ENCODE results near the gene TLE3.

TLE3 gene

DNA sequence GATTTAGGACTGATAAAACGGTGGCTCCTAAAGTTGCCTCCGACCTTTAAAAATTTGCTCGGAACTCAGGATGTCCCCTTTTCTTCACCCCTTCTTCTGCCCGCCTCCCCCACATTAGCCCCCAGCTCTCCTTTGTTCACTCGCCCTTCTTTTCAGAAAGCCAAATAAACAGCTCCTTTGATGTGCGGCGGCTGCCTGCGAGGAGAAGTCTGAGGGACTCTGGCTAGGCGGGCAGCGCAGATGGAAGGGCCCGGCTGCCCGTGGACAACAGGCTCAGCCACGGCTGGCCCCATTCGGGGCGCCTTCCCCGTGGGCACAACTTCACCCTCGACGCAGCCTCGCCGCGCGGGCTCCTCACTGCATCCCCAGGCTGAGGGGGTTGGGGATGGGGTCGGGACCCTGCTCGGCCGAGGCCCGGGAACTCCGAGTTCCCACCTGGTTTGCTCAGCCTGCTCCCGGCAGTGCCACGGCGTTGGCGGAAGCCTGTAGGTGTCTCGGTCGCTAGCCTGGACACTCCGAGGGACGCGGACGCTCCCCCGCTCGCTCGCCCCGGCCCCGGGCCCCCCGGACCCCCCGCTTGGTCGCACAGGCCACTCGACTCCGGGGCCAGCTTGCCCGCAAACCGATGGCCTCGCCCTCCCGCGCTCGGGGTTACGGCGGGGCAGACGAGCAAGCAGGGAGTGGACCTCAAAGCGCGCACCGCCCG, 897 bp upstream of the TLE3 start:
- DNase-seq (ENCODE audit: low read depth) = no peak

DNA sequence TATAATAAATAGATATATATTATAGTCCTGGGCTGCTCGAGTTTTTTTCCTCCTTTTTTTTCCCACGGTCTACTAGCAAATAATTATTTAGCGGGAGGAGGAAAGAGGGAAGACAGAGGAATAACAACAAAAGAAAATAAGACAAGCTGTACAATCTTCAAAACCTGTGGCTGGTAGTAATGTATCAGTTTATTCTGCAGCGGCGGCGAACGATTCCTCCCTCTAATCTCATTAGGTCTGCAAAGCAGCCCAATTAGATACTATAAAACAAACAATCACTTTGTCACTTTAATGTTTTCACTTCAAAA, 390 bp upstream of the TLE3 start:
- no peak for DNase-seq (ENCODE audit: low read depth)

DNA sequence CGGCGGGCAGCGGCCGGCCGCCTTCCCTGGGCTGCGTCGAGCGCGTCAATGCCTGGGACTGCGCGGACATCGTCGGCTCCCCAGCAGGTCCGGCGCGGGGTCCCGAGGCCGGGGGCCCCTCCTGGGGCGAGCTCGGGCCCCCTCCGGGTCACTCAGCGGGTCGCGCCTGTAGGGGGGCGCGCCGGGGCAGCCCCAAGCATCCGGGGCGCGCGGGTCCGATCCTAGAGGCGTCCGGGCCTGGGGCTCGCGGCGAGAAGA, 725 bp downstream of the TLE3 start:
- DNase-seq (ENCODE audit: low read depth) = no peak

DNA sequence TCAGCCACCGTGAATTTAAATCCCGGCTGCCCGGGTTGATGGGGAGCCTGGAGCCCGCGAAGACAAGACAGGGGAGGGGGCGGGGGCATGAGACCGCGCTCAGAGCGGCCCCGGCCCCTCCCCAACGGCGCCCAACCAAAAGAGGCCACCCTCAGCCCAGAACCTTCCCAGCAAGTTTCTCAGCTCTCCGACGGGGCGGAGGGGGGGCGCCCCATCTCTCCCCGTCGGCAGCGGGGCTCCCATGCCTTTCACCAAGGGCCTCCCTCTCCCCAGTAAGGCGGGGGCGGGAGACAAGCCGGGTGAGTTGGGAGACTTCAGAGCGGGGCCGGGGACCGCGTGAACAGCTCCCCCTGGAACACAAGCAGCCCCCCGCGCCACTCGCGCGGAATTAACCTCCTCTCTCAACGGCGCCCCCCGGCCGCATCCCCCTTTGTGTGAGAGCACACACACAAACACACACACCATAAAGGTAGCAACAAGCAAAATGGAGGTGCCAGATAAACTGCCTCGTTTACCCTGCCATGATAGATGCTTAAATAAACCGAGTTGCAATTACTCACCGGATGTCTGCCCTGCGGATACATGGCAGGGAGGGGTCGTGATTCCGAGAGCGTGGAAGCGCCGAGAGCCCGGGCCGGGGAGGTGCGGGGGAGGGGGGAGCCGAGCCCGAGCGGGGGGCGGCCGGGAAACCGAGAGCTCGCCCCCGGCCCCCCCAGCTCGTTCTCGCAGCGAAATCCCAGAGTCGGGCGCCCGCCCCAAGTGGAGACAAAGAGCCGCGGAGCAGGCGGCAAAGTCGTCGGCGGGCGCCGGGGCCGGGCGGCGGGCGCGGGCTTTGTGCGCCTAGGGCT, 1.3 kb downstream of the TLE3 start:
- no peak for DNase-seq (ENCODE audit: low read depth)

DNA sequence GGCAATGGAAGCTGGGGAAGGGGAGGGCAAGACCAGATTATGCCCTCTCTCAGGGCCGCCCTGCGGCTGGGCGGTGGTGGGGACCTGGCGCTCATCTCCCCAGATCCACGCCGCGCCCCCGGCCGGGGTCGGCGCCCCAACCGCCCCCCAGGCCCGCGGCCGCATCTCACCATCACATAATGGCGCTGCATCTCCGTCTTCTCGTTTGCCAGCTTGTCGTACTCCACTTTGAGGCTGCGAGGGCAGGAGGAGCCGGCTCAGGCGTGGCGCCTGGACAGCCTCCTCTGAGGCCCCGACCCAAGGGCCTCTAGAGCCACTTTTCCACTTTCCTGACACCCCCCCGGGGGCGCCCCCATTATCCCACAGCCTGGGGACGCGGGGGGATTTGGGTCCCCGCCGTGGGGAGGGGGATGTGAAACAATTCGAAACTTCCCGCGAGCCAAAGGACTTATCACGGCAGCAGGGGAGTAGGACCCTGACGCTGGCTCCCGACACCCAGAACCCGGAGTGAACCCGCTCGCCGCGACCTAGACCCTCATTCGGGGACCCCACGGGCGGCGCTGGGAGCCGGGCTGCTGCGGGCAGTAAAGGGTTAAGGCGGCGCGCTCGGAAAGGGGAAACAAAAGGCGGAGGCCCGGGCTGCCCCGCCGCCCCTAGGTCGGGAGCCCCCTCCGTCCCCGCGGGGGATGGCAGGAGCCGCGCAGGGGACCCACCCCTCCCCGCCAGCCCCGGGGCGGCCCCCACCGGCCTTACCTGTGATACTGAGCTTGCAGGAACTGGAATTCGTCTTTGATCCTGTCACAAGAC, 2.1 kb downstream of the TLE3 start:
- no peak for DNase-seq (ENCODE audit: low read depth)

DNA sequence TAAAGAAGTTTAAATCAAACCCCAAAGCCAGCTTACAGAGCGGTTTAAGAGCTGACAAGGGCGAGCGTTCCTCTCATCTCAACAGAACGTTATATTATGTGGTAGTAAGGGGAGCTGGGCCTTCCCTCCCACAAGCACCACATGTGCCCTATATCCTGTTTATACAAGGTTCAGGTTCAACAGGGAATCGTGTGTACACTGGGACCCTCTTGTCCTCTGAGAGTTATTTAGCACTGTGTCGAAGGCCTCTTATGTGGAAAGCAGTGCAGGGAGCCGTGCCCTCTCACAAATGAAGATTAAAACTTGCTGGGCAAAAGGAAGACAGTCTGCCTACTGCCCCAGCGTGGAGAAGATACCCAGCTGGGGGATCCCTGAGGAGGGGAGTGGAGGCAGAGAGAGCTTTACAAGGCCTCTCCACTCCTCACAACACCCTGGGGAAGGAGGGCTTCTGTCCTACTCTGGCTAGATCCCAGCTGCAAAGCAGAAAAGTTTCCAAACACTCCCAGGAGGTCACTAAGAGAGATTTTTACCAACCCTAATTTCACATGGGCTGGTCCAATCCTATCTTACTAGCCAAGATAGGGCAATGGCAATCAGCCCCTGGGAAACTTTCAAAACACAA, 2.9 kb downstream of the TLE3 start:
- no peak for DNase-seq (ENCODE audit: low read depth)

DNA sequence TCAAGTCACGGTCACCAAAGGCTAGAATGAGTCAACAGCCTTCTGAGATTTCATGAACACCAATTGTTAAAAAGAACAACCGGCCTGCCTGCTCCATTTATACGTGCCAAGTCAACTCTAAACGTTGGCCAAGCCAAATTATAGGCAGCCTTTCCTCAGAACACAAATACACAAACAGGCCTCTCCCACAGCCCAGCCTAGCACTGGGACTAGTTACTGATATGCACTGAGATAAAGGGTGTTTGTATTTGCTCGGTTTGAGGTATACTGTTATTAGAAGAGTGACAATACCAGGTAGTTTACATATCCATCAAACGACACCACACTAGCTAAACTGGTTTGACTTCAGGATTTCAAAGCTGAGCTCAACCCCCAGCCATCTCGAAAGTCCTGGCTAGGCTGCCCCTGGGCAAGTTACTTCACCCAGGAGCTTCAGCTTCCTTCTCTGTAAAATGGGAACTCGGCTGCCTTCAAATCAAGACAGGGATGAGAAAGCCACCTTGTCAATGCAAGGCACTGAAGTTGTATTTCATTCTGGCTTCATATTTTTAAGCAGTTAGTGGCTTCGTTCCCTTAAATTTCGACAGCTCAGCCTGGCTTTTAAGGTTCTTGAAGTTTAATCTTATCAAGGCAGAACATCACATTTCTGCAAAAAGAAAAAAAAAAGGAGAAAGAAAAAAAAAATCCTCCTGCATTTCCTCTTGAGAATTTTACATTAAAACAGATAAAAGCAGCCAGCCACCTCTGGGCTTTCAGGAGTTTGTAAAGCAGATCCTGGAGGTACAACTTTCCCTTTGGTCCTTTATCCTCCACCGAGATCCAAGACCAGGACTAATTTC, 4.0 kb downstream of the TLE3 start:
- DNase-seq (ENCODE audit: low read depth) = no peak

DNA sequence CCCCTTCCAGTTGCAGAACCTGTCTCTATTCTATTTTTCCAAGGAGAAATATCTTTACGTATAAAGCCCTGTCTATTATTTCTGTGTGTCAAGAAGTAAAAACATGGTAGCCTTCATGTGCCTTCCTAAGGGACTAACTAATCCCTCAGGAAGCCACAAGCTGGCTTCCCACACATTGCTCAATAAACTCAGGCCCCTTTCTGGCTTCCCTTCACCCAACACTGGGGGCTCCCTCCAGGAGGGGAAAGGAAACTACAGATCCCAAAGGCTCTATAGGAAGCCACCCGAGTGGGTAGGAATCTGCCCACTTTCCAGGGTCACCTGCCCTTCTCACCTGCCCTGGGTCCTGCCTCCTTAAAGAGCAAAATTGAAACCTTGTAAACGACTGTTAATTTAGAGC, 4.6 kb downstream of the TLE3 start:
- DNase-seq (ENCODE audit: low read depth) = no peak

DNA sequence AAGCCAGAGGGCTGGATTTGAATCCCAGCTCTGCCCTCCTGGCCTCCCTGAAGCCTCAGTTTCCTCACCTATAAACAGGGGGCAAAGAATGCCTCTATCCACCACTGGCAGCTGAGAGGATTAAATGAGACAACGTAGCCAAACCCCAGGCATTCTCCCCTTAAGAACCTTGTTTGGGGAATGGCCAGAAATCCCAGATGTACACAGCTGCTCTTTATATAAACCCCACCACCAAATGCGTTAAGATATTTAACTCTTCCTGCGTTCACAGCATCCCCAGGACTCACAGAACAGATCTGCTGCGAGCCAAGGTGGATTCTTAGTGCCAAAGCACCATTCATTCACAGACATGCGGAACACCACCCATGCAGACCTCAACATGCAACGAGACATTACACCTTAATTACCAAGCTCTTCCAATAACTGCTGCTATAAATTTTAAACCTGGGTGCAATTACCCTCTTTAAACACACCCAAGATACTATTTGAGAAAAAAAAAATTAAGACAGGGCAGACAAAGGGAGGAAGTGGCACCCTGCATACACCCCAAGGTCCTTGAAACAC, 5.2 kb downstream of the TLE3 start:
- no peak for DNase-seq (ENCODE audit: low read depth)

DNA sequence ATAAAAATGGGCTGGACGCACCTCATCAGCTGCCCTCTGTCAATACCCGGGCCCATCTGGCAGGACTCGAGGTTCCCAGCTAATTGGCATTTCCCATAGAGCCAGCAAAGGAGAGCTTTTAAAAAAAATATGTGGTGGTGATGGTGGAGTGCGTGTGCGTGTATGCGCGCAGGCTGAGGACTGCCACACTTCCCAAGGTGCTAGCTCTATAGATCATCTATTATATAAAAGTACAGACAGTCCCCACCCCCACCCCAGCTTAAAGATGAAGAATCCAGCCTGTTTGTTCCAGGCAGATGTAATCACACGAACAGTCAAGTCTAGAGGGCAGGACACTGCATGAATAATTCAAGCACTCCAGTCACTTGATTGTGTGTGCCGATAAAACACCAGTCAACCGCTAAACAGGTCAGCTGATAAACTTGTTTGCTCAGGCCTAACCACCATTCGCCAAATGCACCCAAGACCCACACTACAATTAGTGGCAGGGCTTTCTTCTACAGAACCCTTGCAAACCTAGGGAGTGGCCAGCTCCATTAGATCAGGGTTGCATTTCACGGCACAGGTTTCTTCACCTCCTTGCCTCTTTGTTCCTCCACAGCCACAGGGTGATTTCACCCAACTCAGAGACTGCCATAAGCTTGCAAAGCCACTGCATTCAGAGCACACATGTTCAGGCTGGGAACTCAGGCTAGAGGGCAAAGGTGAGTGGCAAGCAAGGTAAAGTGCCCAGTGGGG, 5.8 kb downstream of the TLE3 start:
- DNase-seq (ENCODE audit: low read depth) = no peak

DNA sequence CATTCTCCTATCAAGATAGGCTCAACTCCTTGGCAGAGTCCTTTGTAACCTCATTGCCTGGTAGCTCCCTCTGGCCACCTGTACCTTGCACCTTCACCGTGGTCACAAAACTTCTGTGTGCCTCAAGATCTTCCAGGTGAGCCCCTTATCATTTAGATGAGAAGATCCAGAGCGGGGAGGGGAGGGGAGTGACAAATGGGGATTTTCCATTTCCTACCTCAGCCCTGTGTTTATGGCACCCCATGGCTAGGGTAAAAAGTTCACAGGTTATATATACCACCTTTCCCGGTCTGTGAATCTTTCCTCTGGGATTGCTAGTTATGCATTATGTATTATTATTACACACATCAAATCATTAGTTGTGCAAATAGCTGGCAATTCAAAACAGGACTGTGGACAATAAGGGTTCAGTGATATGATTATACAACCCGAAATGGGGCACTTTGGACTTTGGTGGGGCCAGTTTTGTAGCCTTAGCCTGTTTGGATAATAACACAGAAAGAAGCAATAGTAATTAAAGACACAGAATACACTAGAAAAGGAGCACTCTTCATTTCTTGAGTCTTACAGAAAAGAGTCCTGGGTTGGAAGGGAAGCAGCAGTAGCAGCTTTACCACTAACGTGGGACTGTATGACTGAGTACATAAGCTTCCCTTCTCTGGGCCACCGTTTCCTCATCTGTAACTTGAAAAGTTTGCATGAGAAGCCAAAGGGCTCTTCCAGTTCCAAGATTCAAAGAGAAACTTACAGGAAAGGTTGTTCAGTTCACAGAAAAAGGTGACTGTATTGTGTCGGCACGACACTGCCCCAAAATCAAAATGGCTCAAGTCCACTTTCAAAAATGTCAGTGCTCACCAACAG, 7.1 kb downstream of the TLE3 start:
- DNase-seq (ENCODE audit: low read depth) = no peak

DNA sequence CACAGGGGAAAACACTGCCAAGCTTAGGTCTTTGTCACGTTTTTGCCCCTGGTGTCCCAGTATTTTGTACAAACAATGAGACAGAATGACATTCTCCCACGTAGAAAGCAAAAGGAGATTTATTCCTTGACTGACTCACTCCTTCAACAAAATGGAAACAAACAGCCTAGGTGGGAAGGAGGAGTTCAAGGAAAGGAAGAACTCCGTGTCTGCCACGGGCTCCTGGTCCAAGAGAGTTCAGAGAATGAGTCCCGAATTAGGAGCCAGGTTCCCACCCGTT, 8.1 kb downstream of the TLE3 start:
- DNase-seq (ENCODE audit: low read depth) = no peak

DNA sequence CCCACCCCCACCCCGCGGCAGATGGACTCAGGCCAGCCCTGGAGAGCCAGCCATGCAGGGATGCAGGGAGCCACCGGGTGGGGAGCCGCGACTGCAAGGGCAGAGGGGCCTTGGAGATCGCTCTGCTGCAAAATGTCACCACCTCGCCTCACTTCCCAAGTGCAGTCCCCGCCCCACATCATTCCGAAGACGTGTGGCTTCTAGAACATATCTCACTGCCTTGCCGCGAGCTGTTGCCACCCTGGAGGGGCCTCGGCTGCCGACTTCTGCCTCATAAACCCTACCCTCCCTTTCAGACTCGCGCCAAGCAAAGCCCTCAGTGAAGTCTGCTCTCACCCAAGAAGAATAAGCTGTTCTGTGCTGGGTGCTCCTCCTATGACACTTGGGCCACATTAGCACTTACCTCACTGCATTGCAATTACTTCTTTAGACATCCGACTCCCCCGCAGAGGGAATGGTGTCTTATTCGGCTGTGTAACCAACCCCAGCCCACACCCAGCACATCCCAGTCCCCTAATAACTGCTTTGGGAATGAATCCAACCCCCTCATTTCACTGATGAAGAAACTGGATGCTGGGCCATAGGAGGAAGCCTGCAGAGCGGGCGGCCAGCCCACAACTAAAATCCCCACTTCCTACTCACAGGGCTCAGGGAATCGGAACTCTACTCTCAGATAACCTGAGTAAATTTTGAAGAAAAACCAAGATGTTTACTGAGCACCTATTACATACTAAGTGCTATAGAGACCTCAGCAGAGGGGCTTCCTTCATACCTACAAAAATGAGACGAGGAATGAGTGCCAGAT, 8.6 kb downstream of the TLE3 start:
- no peak for DNase-seq (ENCODE audit: low read depth)

DNA sequence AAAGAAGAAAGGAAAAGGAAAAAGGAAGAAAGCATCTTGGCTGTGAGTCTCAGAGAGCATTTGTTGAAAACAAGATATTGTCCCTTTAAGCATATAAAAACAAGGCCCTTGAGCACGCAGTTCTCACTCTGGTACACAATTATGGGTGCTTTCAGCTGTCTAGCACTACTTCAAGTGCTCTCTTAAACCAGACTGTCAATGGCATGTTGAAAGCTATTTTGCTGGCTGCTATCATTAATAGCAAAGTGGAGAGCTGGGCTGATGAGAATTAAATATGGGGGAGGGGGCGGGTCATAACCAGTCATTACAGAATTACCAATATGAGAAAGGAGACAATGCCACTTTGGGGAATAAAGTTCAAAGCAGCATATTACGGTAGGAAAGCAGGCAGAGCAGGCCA, 9.3 kb downstream of the TLE3 start:
- no peak for DNase-seq (ENCODE audit: low read depth)

DNA sequence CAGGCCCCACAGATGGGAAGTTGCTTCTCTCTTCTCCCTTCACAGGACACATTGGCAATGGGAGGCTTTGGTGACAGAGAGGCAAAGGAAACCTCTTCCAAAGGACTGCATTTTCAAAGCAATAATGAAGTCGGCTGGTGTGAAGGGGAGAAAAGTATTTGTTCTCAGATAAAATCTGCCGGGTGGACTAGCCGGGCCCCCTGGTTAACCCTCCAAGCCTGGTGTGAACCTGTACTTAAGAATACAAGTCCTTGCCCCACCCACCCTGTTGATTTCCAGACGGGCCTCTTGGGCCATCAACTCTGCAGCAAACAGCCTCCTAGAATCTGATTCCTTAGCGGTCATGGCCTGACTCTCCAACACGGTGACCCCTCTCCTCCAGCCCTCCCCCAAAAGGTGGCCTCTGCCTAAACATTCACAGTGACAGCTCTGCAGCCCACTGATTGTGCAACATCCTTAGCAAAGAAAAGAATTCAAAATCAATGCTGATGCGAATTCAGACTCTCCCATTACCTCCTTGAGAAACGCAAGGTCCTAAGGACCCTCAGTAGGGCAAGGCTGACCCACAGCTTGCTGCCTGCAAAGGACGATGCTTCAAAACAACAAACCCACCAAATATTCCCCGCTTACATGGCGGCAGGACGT, 9.9 kb downstream of the TLE3 start:
- DNase-seq (ENCODE audit: low read depth) = no peak

DNA sequence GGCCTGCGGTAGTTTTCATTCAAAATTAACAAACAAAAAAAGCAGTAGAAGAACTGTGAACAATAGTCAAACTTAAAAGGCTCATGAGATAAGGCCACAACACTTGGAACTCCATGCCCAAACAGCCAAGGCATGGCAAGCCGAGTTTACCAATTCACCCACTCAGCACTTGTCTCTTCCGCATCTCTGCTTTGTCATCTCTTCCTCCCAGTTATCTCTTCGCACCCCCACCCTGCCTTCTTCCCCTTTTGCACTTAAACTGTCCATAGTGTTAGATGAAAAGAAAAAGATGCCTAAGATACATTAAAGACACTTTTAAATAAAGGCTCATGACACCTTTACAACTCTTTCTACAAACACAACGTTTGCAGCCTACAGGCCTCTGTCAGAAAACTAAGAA, 11.1 kb downstream of the TLE3 start:
- DNase-seq (ENCODE audit: low read depth) = no peak

DNA sequence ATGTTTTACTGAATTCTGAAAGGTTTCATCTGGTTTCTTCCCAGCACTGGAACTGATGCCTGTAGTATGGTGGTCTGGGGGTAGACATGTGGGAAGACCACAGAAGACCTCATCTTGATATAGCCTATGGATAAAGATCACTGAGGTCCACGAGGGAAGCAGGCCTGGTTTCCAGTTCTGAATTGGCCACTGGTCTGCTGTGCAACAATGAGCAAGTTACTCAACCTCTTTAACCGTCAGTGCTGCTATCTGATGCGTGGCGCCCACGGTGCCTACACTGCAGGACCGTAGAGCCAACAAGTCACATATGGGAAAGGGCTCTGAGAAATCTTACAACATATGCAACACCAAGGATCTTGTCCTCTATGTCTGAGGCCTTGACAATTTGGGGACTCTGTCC, 13.3 kb downstream of the TLE3 start:
- DNase-seq (ENCODE audit: low read depth) = no peak

DNA sequence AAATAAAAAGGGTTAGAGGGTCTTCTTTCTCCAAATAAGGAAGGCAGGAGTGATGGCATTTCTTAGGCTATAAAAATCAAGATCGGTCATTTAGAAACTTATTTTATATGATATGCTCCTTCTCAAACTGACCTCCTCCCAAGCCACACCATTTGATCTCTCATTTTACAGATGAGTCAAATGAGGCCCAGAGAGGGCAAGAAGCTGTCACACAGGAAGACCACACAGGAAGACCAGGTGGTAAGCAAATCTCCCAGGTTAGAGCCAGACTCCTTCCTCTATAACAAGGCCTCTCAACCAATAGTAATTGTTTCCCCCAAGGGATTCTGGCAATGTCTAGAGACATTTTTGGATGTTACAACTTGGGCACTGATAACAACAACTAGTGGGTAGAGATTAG, 13.8 kb downstream of the TLE3 start:
- no peak for DNase-seq (ENCODE audit: low read depth)

DNA sequence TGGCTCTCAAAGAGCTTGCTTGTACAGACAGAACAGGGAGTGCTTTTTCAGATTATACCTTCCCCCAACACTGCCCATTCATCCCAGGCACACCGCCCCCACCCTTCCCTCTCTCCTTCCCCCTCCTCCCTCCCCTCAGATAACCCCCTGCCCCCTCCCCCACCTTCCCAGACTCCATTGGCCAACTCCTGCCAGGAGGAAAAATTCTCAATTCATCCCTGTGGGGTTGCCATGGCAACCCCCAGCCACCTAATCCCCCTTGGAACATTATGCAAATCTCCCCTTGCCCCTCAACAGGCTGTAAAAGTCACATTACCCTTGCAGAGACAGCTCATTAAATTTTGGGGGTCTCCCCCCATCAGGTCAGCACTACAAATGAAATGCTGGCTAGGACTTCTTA, 14.3 kb downstream of the TLE3 start:
- no peak for DNase-seq (ENCODE audit: low read depth)
